ENCODE results near the gene CIRBP. TPM values are rescaled to one million over a fixed set of nuclear protein-coding genes. Genes with fewer than 3 reads are reported as not detected.
A peak's percentile ranks its signal among the peaks of the same experiment; 100 is the strongest.

Gene CIRBP
- total and polyA plus RNA-seq, 7 donors = 137 to 591 (median 296) TPM

DNA sequence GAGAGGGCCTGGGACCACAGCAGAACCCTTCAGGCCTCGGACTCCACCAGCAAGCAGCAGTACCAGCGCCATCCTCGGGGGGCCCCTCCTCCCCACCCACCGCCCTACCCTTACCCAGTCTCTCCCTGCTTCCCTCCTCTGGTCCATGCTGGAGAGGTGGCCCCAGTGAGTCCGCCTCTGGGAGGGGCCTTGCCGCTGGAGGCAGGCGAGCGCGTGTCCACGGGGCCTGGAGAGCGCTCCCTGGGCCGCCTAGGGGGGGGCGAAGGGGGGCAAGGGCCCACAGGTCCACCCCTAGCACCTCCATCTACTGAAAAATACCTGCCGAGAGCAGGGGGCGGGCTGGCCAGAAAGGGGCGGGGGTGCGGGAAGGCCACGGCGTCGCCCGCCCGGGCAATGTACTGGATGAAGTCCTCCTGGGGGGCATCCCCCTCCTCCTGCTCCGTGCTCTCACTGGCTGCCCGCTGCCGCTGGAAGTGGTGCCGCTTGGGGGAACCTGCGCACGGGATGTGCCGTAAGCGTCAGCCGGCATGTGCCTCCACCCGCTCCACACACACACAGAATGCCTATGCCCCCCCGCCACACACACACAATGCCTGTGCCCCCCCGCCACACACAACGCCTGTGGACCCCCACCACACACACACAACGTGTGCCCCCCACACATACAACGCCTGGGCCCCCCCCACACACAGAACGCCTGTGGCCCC is 38.2 kb upstream of the CIRBP start:
- Histone ChIP-seq H3K4me3 (no peak overlapping the region), H3K9me3 (no peaks in the 10 kb centered on the region), H3K36me3 (ENCODE audit: insufficient read depth in 1 of 2, low read depth in 1 of 2) (peaks cover 0 to 25% of the 10 kb centered on the region in 2 donors), H3K27ac (no peak overlapping the region), H3K4me1 (no peaks in the 10 kb centered on the region), H3K27me3 (ENCODE audit: insufficient read depth in 3 of 3, low read length in 2 of 3) (no peaks in the 10 kb centered on the region)
- 77 to 85% (median 83%) methylated on average over 32 to 38 of the region's 38 CpGs for WGBS, 3 donors
- ATAC-seq (peak in 2 of 4 donors; percentile 11 to 27), DNase-seq (no peak)
- intact Hi-C loops (cut with DNase I) = no loop called here
- TF ChIP-seq CTCF (IDR thresholded peaks at IDR 0.05) = no peak

DNA sequence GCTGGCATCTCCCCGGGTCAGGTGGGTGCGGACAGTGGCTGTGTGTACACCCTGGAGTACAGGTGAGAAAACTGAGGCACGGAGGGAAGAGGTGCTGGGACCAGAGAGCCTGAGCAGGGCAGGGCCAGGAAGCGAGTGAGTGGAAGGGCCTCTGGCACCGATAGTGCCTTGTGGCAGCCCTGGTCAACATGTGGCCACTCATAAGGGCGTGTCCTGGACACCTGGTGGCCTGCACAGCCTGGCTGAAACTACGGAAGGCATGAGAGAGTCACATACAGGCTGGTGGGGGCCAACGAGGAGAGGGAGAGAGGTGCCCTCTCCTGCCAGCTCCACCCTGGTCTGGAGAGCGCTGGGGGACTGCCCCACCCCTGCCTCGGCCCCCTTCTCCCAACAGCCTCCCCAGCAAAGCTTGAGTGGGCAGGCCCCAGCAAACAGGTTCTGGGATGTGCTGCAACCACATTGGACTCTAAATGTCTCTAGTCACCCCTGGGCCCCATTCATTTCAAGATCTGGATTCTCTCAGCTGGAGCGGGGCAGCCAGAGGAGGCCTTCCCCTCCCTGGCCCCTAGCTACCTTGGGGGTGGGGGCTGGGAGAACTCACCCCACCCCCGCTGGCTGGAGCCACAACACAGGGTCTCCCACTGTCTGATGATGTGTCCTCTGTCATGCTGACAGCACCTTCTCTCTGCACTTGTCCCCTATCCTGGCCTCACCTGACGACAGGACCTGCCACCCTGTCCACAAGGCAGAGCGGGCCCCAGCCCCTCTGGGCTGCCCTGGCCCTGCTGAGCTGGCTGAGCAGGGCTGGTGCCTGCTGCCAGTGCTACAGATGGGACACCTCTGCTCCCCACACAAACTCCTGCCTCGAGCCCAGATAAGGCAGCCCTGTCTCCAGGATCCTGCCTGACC is 37.1 kb upstream of the CIRBP start:
- no peak for TF ChIP-seq CTCF (IDR thresholded peaks at IDR 0.05)
- H3K27ac ChIP-seq = no peak overlapping the region
- 80 to 88% (median 81%) methylated on average over 15 of the region's 15 CpGs for WGBS, 3 donors
- intact Hi-C loops (cut with DNase I) = no loop called here
- peaks cover 5% of the 10 kb centered on the region for H3K4me1 ChIP-seq
- H3K4me3 ChIP-seq = no peak overlapping the region
- H3K9me3 ChIP-seq = no peaks in the 10 kb centered on the region
- DNase-seq (no peak), ATAC-seq (peak in 2 of 4 donors; percentile 23 to 35)
- peaks cover 0 to 15% of the 10 kb centered on the region in 2 donors for H3K36me3 ChIP-seq (ENCODE audit: insufficient read depth in 1 of 2, low read depth in 1 of 2)
- peaks cover 0 to 5% (median 2%) of the 10 kb centered on the region in 3 donors for H3K27me3 ChIP-seq (ENCODE audit: insufficient read depth in 3 of 3, low read length in 2 of 3)

DNA sequence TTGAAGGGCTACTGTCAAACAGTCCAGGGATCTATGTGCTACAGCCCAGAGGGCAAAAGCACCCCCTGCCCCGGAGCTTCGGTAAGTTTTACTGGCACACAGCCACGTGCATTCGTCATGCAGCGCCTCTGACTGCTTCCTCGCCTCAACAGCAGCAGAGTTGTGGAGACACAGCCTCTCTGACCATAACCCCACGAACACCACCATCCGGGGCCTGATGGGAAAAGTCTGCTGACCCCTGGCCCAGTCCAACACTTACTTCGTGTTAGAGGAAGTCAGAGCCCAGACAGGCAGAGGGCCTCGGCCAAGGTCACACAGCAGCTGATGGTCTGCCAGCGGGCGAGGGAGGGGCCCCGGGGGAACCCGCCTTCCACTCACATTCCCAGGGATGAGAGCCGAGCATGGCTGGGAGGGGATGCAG is 36.5 kb upstream of the CIRBP start:
- intact Hi-C loops (cut with DNase I) = no loop called here
- Histone ChIP-seq H3K9me3 (no peaks in the 10 kb centered on the region), H3K36me3 (ENCODE audit: insufficient read depth in 1 of 2, low read depth in 1 of 2) (peaks cover 0 to 8% of the 10 kb centered on the region in 2 donors), H3K27me3 (ENCODE audit: insufficient read depth in 3 of 3, low read length in 2 of 3) (peaks cover 0 to 5% (median 3%) of the 10 kb centered on the region in 3 donors), H3K4me1 (peaks cover 9% of the 10 kb centered on the region), H3K27ac (no peak overlapping the region), H3K4me3 (no peak overlapping the region)
- peak in 1 of 4 donors; percentile 26 for ATAC-seq
- no peak for TF ChIP-seq CTCF (IDR thresholded peaks at IDR 0.05)
- DNase-seq = no peak
- WGBS, 3 donors = 37 to 46% (median 39%) methylated on average over 15 of the region's 15 CpGs

- 79 to 82% (median 81%) methylated on average over 22 to 24 of the region's 24 CpGs for WGBS, 3 donors
- no peak for ATAC-seq
- peaks cover 9% of the 10 kb centered on the region for H3K4me1 ChIP-seq
- DNase-seq = no peak
- peaks cover 0 to 5% (median 3%) of the 10 kb centered on the region in 3 donors for H3K27me3 ChIP-seq (ENCODE audit: insufficient read depth in 3 of 3, low read length in 2 of 3)
- H3K4me3 ChIP-seq = no peak overlapping the region
- intact Hi-C loops (cut with DNase I) = no loop called here
- peaks cover 0 to 3% of the 10 kb centered on the region in 2 donors for H3K36me3 ChIP-seq (ENCODE audit: insufficient read depth in 1 of 2, low read depth in 1 of 2)
- no peak overlapping the region for H3K27ac ChIP-seq
- H3K9me3 ChIP-seq = no peaks in the 10 kb centered on the region
- TF ChIP-seq CTCF (IDR thresholded peaks at IDR 0.05) = no peak
These were observed 35.9 kb upstream of the CIRBP start for GRCh38 chr19:1233115-1233667.

Data from psoas muscle (tissue), 8 donors.